H1 (cell line): ENCODE measurements around the gene PDE8A. TPM values are rescaled to one million over a fixed set of nuclear protein-coding genes. Genes with fewer than 3 reads are reported as not detected.

Source experiments
- CREB1 ChIP-seq: IDR thresholded peaks from 2 replicates; pipeline ENCODE4 v1.6.1; 2012; ENCODE audit warnings: inconsistent platforms
- CTBP2 ChIP-seq: IDR thresholded peaks from 2 replicates; pipeline ENCODE4 v1.7.0; 2011; ENCODE audit warnings: borderline replicate concordance, mild to moderate bottlenecking, moderate library complexity, mixed read lengths, low read length; ENCODE audit not compliant: insufficient read depth, insufficient read length
- EZH2 ChIP-seq: fragments of 200-600 bp; sonication (generic); IDR thresholded peaks from 2 replicates; pipeline ENCODE4 v1.7.1; 2012; ENCODE audit warnings: low read depth, mild to moderate bottlenecking, moderate library complexity, low read length, inconsistent platforms; ENCODE audit not compliant: severe bottlenecking
- GTF2F1 ChIP-seq: IDR thresholded peaks from 2 replicates; pipeline ENCODE4 v1.6.1; 2012; ENCODE audit warnings: low read depth, low read length, improper control_type of control experiment, borderline replicate concordance
- RNF2 ChIP-seq: fragments of 200-900, 300-1000 bp; sonication (generic); IDR thresholded peaks from 2 replicates; pipeline ENCODE4 v1.7.1; 2016; ENCODE audit warnings: borderline replicate concordance, low read depth, mild to moderate bottlenecking, antibody characterized with exemption, low read length; ENCODE audit not compliant: poor library complexity, severe bottlenecking; ENCODE audit errors: missing control alignments
- polyA plus RNA-seq, 7 experiments: library from polyadenylated mRNA; depleted of rRNA in 3 of 7; stranded (reverse) in 5 of 7; unstranded in 2 of 7; fragments of >200 nt in 5 of 7; fragments of 200-250 nt in 2 of 7; gene quantifications; 1 replicate in 5 of 7; 2 replicates in 1 of 7; 4 replicates in 1 of 7; pipeline versions ENCODE4 v1.2.1 to v1.2.3, GENCODE V29; 2011 to 2013; ENCODE audit warnings: missing spikeins in 2 of 7, mixed read lengths in 2 of 7
- total RNA-seq: library from RNA; stranded (reverse); fragmentation: NEBNext Ultra II Directional; extraction: Animal tissue kit (Norgen Biotek cat#: 25700); gene quantifications from 2 replicates; pipeline ENCODE4 v1.2.1, GENCODE V29; 2021
- TF ChIP-seq, protein P1 (sequence below), 3 experiments: IDR thresholded peaks; 1 replicate in 2 of 3; 2 replicates in 1 of 3; pipeline versions ENCODE4 v1.5.1 to v1.6.1; 2011; ENCODE audit warnings: low read length in 3 of 3, mild to moderate bottlenecking in 3 of 3, inconsistent platforms in 2 of 3, low read depth in 1 of 3, moderate library complexity in 1 of 3; ENCODE audit not compliant: insufficient read depth in 1 of 3; ENCODE audit errors: control extremely low read depth in 1 of 3

Gene PDE8A
- total and polyA plus RNA-seq, 2 of the 8 experiments (the other 6 are each of a cell fraction or from before 2014, with no cell fraction given) = 6.9 to 7.8 TPM

DNA sequence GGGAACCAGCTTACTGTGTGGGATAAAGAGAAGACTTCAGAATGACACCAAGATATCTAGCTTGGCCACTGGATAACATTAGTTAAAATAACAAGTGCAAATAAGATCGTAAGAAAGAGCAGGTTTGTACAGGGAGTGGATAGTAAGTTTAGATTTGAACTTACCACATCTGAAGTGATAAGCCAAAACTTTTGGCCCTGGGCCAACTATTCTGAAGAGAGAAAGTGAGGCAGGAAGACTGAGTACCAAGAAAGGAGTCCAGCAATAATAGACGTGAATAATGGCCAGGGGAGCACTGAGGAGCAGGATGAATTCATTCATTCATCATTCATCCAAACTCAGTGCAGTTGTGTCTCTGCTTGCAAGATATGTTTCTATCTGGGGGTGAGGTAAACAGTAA lies 122.9 kb downstream of the PDE8A start (continued):
- TF ChIP-seq, protein P1, sequence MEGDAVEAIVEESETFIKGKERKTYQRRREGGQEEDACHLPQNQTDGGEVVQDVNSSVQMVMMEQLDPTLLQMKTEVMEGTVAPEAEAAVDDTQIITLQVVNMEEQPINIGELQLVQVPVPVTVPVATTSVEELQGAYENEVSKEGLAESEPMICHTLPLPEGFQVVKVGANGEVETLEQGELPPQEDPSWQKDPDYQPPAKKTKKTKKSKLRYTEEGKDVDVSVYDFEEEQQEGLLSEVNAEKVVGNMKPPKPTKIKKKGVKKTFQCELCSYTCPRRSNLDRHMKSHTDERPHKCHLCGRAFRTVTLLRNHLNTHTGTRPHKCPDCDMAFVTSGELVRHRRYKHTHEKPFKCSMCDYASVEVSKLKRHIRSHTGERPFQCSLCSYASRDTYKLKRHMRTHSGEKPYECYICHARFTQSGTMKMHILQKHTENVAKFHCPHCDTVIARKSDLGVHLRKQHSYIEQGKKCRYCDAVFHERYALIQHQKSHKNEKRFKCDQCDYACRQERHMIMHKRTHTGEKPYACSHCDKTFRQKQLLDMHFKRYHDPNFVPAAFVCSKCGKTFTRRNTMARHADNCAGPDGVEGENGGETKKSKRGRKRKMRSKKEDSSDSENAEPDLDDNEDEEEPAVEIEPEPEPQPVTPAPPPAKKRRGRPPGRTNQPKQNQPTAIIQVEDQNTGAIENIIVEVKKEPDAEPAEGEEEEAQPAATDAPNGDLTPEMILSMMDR (IDR thresholded peaks at IDR 0.05; ENCODE audit: control extremely low read depth in 1 of 3, insufficient read depth in 1 of 3, low read depth in 1 of 3, low read length in 3 of 3) = no peak
- TF ChIP-seq EZH2 (no peak), GTF2F1 (no peak), CREB1 (no peak), CTBP2 (no peak), RNF2 (no peak)
